BLaER1 (cell line): ENCODE data around the gene ZNF860.
A peak's percentile ranks its signal among the peaks of the same experiment; 100 is the strongest.
"Not testable (repeated sequence)": the region's sequence is repeated elsewhere in the genome, so short reads cannot be mapped to it uniquely, and the experiment has no call there.

Source experiments
- H3K27ac ChIP-seq: shearing (Covaris generic); formaldehyde crosslinking; 2 replicates; pipeline ENCODE4 v1.8.1; 2022
- H3K27me3 ChIP-seq: shearing (Covaris generic); formaldehyde crosslinking; 2 replicates; pipeline ENCODE4 v1.8.1; 2022
- H3K36me3 ChIP-seq: shearing (Covaris generic); formaldehyde crosslinking; 2 replicates; pipeline ENCODE4 v1.8.1; 2022
- H3K4me1 ChIP-seq: shearing (Covaris generic); formaldehyde crosslinking; 2 replicates; pipeline ENCODE4 v1.8.1; 2022
- H3K4me2 ChIP-seq: shearing (Covaris generic); formaldehyde crosslinking; 2 replicates; pipeline ENCODE4 v1.8.1; 2022
- H3K4me3 ChIP-seq: shearing (Covaris generic); formaldehyde crosslinking; 2 replicates; pipeline ENCODE4 v1.8.1; 2022
- H3K9ac ChIP-seq: shearing (Covaris generic); formaldehyde crosslinking; 2 replicates; pipeline ENCODE4 v1.8.1; 2022
- H3K9me3 ChIP-seq: shearing (Covaris generic); formaldehyde crosslinking; 2 replicates; pipeline ENCODE4 v1.8.1; 2022
- H4K20me1 ChIP-seq: shearing (Covaris generic); formaldehyde crosslinking; 2 replicates; pipeline ENCODE4 v1.8.1; 2022
- Cebpa-rat ChIP-seq: shearing (Covaris generic); IDR thresholded peaks from 2 replicates; pipeline ENCODE4 v1.8.1; 2022

ZNF860 gene

GRCh38 chr3:32004113-32004765, 22.7 kb downstream of the ZNF860 start:
- no peaks in the 10 kb centered on the region for H3K36me3 ChIP-seq
- no peak overlapping the region for H3K4me3 ChIP-seq
- H3K27me3 ChIP-seq, result no peaks in the 10 kb centered on the region
- no peaks in the 10 kb centered on the region for H4K20me1 ChIP-seq
- H3K27ac ChIP-seq, result no peak overlapping the region
- no peak overlapping the region for H3K9ac ChIP-seq
- H3K4me2 ChIP-seq, result no peak overlapping the region
- TF ChIP-seq Cebpa-rat, result no peak
- no peaks in the 10 kb centered on the region; the same call in 1 of the 2 replicates for H3K9me3 ChIP-seq
- H3K4me1 ChIP-seq, result peaks cover 32% of the 10 kb centered on the region

- Histone ChIP-seq H3K27ac (no peak overlapping the region), H3K4me3 (no peak overlapping the region), H3K27me3 (no peaks in the 10 kb centered on the region), H3K9me3 (peaks cover 12% of the 10 kb centered on the region), H3K4me2 (no peak overlapping the region), H3K9ac (no peak overlapping the region), H4K20me1 (no peaks in the 10 kb centered on the region), H3K4me1 (peaks cover 13% of the 10 kb centered on the region; the same call in 1 of the 2 replicates), H3K36me3 (no peaks in the 10 kb centered on the region)
- no peak for TF ChIP-seq Cebpa-rat
These were observed 27.6 kb downstream of the ZNF860 start for GRCh38 chr3:32009101-32009500.

DNA sequence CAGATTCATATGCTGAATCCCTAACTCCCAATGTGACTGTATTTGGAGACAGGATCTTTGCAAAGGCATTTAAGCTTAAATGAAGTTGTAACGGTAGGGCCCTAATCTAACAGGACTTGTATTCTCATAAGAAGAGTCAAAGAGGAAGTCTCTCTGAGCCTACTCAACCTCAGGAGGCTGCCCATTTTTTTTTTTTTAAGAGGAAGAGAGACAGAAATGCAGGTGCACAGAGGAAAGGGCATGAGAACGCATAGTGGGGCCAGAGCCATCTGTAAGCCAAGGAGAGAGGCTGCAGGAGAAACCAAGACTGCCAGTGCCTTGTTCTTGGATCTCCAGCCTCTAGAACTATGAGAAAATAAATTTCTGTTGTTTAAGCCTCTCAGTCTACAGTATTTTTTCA, 28.4 kb downstream of the ZNF860 start:
- Histone ChIP-seq H3K27ac (no peak overlapping the region), H3K36me3 (no peaks in the 10 kb centered on the region), H3K27me3 (no peaks in the 10 kb centered on the region), H3K9me3 (peaks cover 12% of the 10 kb centered on the region), H3K4me1 (peaks cover 13% of the 10 kb centered on the region; the same call in 1 of the 2 replicates), H3K4me3 (no peak overlapping the region), H3K4me2 (no peak overlapping the region), H3K9ac (no peak overlapping the region), H4K20me1 (no peaks in the 10 kb centered on the region)
- no peak for TF ChIP-seq Cebpa-rat

DNA sequence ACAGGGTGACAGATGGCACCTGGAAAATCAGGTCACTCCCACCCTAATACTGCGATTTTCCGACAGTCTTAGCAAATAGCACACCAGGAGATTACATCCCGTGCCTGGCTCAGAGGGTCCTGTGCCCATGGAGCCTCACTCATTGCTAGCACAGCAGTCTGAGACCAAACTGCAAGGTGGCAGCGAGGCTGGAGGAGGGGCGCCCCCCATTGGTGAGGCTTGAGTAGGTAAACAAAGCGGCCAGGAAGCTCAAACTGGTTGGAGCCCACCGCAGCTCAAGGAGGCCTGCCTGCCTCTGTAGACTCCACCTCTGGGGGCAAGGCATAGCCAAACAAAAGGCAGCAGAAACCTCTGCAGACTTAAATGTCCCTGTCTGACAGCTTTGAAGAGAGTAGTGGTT, 29.1 kb downstream of the ZNF860 start:
- H3K9me3 ChIP-seq, result peaks cover 12% of the 10 kb centered on the region
- H3K36me3 ChIP-seq, H3K4me2 ChIP-seq, H4K20me1 ChIP-seq, H3K27me3 ChIP-seq, H3K27ac ChIP-seq, H3K4me3 ChIP-seq, H3K9ac ChIP-seq: not testable (repeated sequence)
- peaks cover 13% of the 10 kb centered on the region; the same call in 1 of the 2 replicates for H3K4me1 ChIP-seq

GRCh38 chr3:32015638-32016037, 34.1 kb downstream of the ZNF860 start:
- not testable (repeated sequence) for H3K4me3 ChIP-seq, H4K20me1 ChIP-seq, H3K36me3 ChIP-seq, H3K9ac ChIP-seq, H3K4me2 ChIP-seq, H3K27ac ChIP-seq, H3K9me3 ChIP-seq, H3K27me3 ChIP-seq
- peaks cover 25% of the 10 kb centered on the region for H3K4me1 ChIP-seq

GRCh38 chr3:32017286-32017685, 35.7 kb downstream of the ZNF860 start:
- no peak overlapping the region for H3K9ac ChIP-seq
- H3K4me3 ChIP-seq, result no peak overlapping the region
- TF ChIP-seq Cebpa-rat, result no peak
- H3K9me3 ChIP-seq, result 0 out of 2 replicates have a peak, but pooled peaks cover 3% of the 10 kb centered on the region
- H3K4me2 ChIP-seq, result no peak overlapping the region
- no peaks in the 10 kb centered on the region for H3K36me3 ChIP-seq
- H3K27me3 ChIP-seq, result no peaks in the 10 kb centered on the region
- H4K20me1 ChIP-seq, result no peaks in the 10 kb centered on the region
- H3K4me1 ChIP-seq, result peaks cover 28% of the 10 kb centered on the region
- H3K27ac ChIP-seq, result no peak overlapping the region

- TF ChIP-seq Cebpa-rat, result no peak
- H3K27ac ChIP-seq, result 0 out of 2 replicates have a peak overlapping the region, but pooled peaks have one; percentile 8
- H3K27me3 ChIP-seq, result no peaks in the 10 kb centered on the region
- no peak overlapping the region for H3K4me3 ChIP-seq
- H3K36me3 ChIP-seq, result no peaks in the 10 kb centered on the region
- H3K9me3 ChIP-seq, result peaks cover 7% of the 10 kb centered on the region; the same call in 1 of the 2 replicates
- H3K4me2 ChIP-seq, result peak overlapping the region; percentile 66
- no peak overlapping the region for H3K9ac ChIP-seq
- H3K4me1 ChIP-seq, result peaks cover 28% of the 10 kb centered on the region
- no peaks in the 10 kb centered on the region for H4K20me1 ChIP-seq
These were observed 37.4 kb downstream of the ZNF860 start for GRCh38 chr3:32018757-32019564.

DNA sequence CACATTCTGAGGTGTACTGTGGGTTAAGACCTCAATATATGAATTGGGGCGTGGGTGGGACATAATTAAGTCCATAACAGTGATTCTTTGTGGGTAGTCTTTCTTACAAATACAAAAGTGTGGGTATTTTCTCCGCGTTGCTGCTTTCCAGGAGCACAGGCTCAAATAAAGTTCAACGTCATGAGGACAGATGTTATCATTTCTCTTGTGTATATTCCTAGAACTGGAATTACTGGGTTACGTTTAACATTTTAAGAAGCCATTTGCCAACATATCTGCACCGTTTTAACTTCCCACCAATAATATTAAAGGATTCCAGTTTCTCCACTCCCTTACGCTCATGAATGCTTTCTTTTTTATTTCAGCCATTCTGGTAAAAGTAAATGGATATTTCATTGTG, 39.6 kb downstream of the ZNF860 start:
- no peak overlapping the region for H3K27ac ChIP-seq

DNA sequence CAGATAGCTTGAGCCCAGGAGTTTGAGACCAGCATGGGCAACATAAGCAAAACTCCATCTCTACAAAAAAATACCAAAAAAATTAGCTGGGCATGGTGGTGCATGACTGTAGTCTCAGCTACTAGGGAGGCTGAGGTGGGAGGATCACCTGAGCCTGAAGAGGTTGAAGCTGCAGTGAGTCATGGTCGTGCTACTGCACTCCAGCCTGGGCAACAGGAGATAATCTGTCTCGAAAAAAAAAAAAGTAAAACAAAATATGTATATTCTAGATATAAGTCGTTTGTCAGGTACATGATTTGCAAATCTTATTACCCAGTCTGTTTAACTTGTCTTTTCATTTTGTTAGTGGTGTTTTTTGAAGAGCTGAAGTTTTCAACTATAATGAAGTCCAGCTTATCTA, 40.2 kb downstream of the ZNF860 start:
- Histone ChIP-seq H3K27ac (no peak overlapping the region), H3K9ac (no peak overlapping the region), H3K36me3 (no peaks in the 10 kb centered on the region), H4K20me1 (no peaks in the 10 kb centered on the region), H3K27me3 (no peaks in the 10 kb centered on the region), H3K9me3 (peaks cover 11% of the 10 kb centered on the region; the same call in 1 of the 2 replicates), H3K4me1 (peaks cover 52% of the 10 kb centered on the region), H3K4me2 (no peak overlapping the region), H3K4me3 (no peak overlapping the region)
- TF ChIP-seq Cebpa-rat, result no peak

More for the DNA sequence above, 39.6 kb downstream of the ZNF860 start:
- no peaks in the 10 kb centered on the region for H4K20me1 ChIP-seq
- no peaks in the 10 kb centered on the region for H3K27me3 ChIP-seq
- H3K4me1 ChIP-seq, result peaks cover 47% of the 10 kb centered on the region
- TF ChIP-seq Cebpa-rat, result no peak
- no peaks in the 10 kb centered on the region for H3K36me3 ChIP-seq
- no peak overlapping the region for H3K4me3 ChIP-seq
- H3K9me3 ChIP-seq, result peaks cover 11% of the 10 kb centered on the region; the same call in 1 of the 2 replicates
- no peak overlapping the region for H3K4me2 ChIP-seq
- no peak overlapping the region for H3K9ac ChIP-seq

GRCh38 chr3:32022947-32023346, 41.4 kb downstream of the ZNF860 start:
- Histone ChIP-seq H3K27me3 (no peaks in the 10 kb centered on the region), H3K9me3 (peaks cover 13% of the 10 kb centered on the region; the same call in 1 of the 2 replicates), H3K4me1 (peaks cover 61% of the 10 kb centered on the region), H3K27ac (no peak overlapping the region), H3K36me3 (no peaks in the 10 kb centered on the region), H3K9ac (no peak overlapping the region), H3K4me3 (no peak overlapping the region), H4K20me1 (no peaks in the 10 kb centered on the region), H3K4me2 (no peak overlapping the region)
- no peak for TF ChIP-seq Cebpa-rat
